Activated T-cell treated with anti-CD3 and anti-CD28 coated beads, Interleukin-2, amount 50 U/mL, for 4 hours (primary cell): Measurements from ENCODE around the gene RASL10A. TPM values are rescaled to one million over a fixed set of nuclear protein-coding genes. Genes with fewer than 3 reads are reported as not detected.

Source experiments
- ATAC-seq, 2 donors: fragments of 200-7000 bp; cut with Tn5 transposase; one replicate each; pipeline ENCODE4 v1.10.0; 2021
- DNase-seq: peaks from one replicate; pipeline ENCODE4 v3.0.0-alpha.2; 2020
- H3K27me3 Mint-ChIP-seq: one replicate; pipeline ENCODE4 v1.8.0; 2021; ENCODE audit warnings: low read depth, mixed read lengths
- H3K36me3 Mint-ChIP-seq: one replicate; pipeline ENCODE4 v1.8.0; 2022; ENCODE audit warnings: mixed read lengths; ENCODE audit not compliant: insufficient read depth
- H3K4me1 Mint-ChIP-seq: one replicate; pipeline ENCODE4 v1.8.0; 2021; ENCODE audit warnings: low read depth, mixed read lengths
- H3K4me3 Mint-ChIP-seq: one replicate; pipeline ENCODE4 v1.8.0; 2021; ENCODE audit warnings: mild to moderate bottlenecking, moderate library complexity, mixed read lengths
- H3K9me3 Mint-ChIP-seq: one replicate; pipeline ENCODE4 v1.8.0; 2021; ENCODE audit warnings: mixed read lengths
- total RNA-seq, 3 donors: library from RNA; stranded (reverse); gene quantifications; one replicate each; pipeline ENCODE4 v1.2.1, GENCODE V29; 2021

Gene RASL10A
- total RNA-seq, 3 donors from 2014 or later: 0.56 to 0.87 (median 0.79) TPM

GRCh38 chr22:29342577-29343312, 27.2 kb upstream of the RASL10A start:
- no peak for DNase-seq
- H3K36me3 Mint-ChIP-seq: peaks cover 38% of the 10 kb centered on the region
- H3K4me1 Mint-ChIP-seq: no peaks in the 10 kb centered on the region
- ATAC-seq: no peak
- no peaks in the 10 kb centered on the region for H3K27me3 Mint-ChIP-seq
- no peaks in the 10 kb centered on the region for H3K9me3 Mint-ChIP-seq
- no peak overlapping the region for H3K4me3 Mint-ChIP-seq

GRCh38 chr22:29342177-29342576, 26.7 kb upstream of the RASL10A start:
- Mint-ChIP-seq H3K36me3 (peaks cover 34% of the 10 kb centered on the region), H3K9me3 (no peaks in the 10 kb centered on the region), H3K27me3 (no peaks in the 10 kb centered on the region), H3K4me3 (no peak overlapping the region), H3K4me1 (no peaks in the 10 kb centered on the region)
- DNase-seq (no peak), ATAC-seq (no peak)

- no peaks in the 10 kb centered on the region for H3K27me3 Mint-ChIP-seq
- ATAC-seq (no peak), DNase-seq (no peak)
- H3K4me1 Mint-ChIP-seq: no peaks in the 10 kb centered on the region
- H3K9me3 Mint-ChIP-seq: no peaks in the 10 kb centered on the region
- H3K36me3 Mint-ChIP-seq: peaks cover 37% of the 10 kb centered on the region
- no peak overlapping the region for H3K4me3 Mint-ChIP-seq
Observed at GRCh38 chr22:29341849-29342127, 26.3 kb upstream of the RASL10A start.

- H3K36me3 Mint-ChIP-seq: peaks cover 39% of the 10 kb centered on the region
Observed at GRCh38 chr22:29341056-29341848, 25.8 kb upstream of the RASL10A start.

GRCh38 chr22:29340566-29340965, 25.1 kb upstream of the RASL10A start:
- ATAC-seq (no peak), DNase-seq (no peak)
- H3K9me3 Mint-ChIP-seq: no peaks in the 10 kb centered on the region
- H3K36me3 Mint-ChIP-seq: peaks cover 46% of the 10 kb centered on the region
- H3K4me3 Mint-ChIP-seq: no peak overlapping the region
- H3K4me1 Mint-ChIP-seq: no peaks in the 10 kb centered on the region
- H3K27me3 Mint-ChIP-seq: no peaks in the 10 kb centered on the region

More at GRCh38 chr22:29341056-29341848, 25.8 kb upstream of the RASL10A start:
- Mint-ChIP-seq H3K4me3 (no peak overlapping the region), H3K4me1 (no peaks in the 10 kb centered on the region), H3K27me3 (no peaks in the 10 kb centered on the region), H3K9me3 (no peaks in the 10 kb centered on the region)
- ATAC-seq: no peak
- DNase-seq: no peak

- DNase-seq (no peak), ATAC-seq (no peak)
- Mint-ChIP-seq H3K9me3 (no peaks in the 10 kb centered on the region), H3K4me3 (no peak overlapping the region), H3K4me1 (no peaks in the 10 kb centered on the region), H3K36me3 (peaks cover 49% of the 10 kb centered on the region), H3K27me3 (no peaks in the 10 kb centered on the region)
Observed at GRCh38 chr22:29339381-29340235, 24.1 kb upstream of the RASL10A start.

- no peak for ATAC-seq
- no peak overlapping the region for H3K4me3 Mint-ChIP-seq
- peaks cover 47% of the 10 kb centered on the region for H3K36me3 Mint-ChIP-seq
Observed at GRCh38 chr22:29338398-29338797, 22.9 kb upstream of the RASL10A start.

GRCh38 chr22:29337631-29338284, 22.3 kb upstream of the RASL10A start:
- no peaks in the 10 kb centered on the region for H3K4me1 Mint-ChIP-seq
- peaks cover 43% of the 10 kb centered on the region for H3K36me3 Mint-ChIP-seq
- H3K27me3 Mint-ChIP-seq: no peaks in the 10 kb centered on the region
- H3K4me3 Mint-ChIP-seq: no peak overlapping the region
- no peaks in the 10 kb centered on the region for H3K9me3 Mint-ChIP-seq
- DNase-seq (no peak), ATAC-seq (no peak)

More at GRCh38 chr22:29338398-29338797, 22.9 kb upstream of the RASL10A start:
- DNase-seq: no peak
- no peaks in the 10 kb centered on the region for H3K27me3 Mint-ChIP-seq
- no peaks in the 10 kb centered on the region for H3K4me1 Mint-ChIP-seq
- no peaks in the 10 kb centered on the region for H3K9me3 Mint-ChIP-seq

- DNase-seq: no peak
- H3K4me1 Mint-ChIP-seq: no peaks in the 10 kb centered on the region
- no peak for ATAC-seq
- H3K27me3 Mint-ChIP-seq: no peaks in the 10 kb centered on the region
- no peak overlapping the region for H3K4me3 Mint-ChIP-seq
- peaks cover 40% of the 10 kb centered on the region for H3K36me3 Mint-ChIP-seq
- H3K9me3 Mint-ChIP-seq: no peaks in the 10 kb centered on the region
Observed at GRCh38 chr22:29336751-29337490, 21.4 kb upstream of the RASL10A start.

GRCh38 chr22:29335656-29336055, 20.2 kb upstream of the RASL10A start:
- no peaks in the 10 kb centered on the region for H3K27me3 Mint-ChIP-seq
- ATAC-seq (no peak), DNase-seq (no peak)
- no peaks in the 10 kb centered on the region for H3K4me1 Mint-ChIP-seq
- H3K9me3 Mint-ChIP-seq: no peaks in the 10 kb centered on the region
- peaks cover 38% of the 10 kb centered on the region for H3K36me3 Mint-ChIP-seq
- H3K4me3 Mint-ChIP-seq: no peak overlapping the region

GRCh38 chr22:29334696-29335344, 19.3 kb upstream of the RASL10A start:
- Mint-ChIP-seq H3K36me3 (peaks cover 34% of the 10 kb centered on the region), H3K4me3 (no peak overlapping the region), H3K4me1 (no peaks in the 10 kb centered on the region), H3K27me3 (no peaks in the 10 kb centered on the region), H3K9me3 (no peaks in the 10 kb centered on the region)
- ATAC-seq (no peak), DNase-seq (no peak)

- no peaks in the 10 kb centered on the region for H3K27me3 Mint-ChIP-seq
- H3K4me1 Mint-ChIP-seq: no peaks in the 10 kb centered on the region
- DNase-seq (no peak), ATAC-seq (no peak)
- H3K36me3 Mint-ChIP-seq: peaks cover 32% of the 10 kb centered on the region
- H3K4me3 Mint-ChIP-seq: no peak overlapping the region
- H3K9me3 Mint-ChIP-seq: no peaks in the 10 kb centered on the region
Observed at GRCh38 chr22:29334148-29334547, 18.7 kb upstream of the RASL10A start.

- no peaks in the 10 kb centered on the region for H3K27me3 Mint-ChIP-seq
- no peak for DNase-seq
- H3K4me1 Mint-ChIP-seq: no peaks in the 10 kb centered on the region
- no peaks in the 10 kb centered on the region for H3K9me3 Mint-ChIP-seq
- ATAC-seq: no peak
- no peak overlapping the region for H3K4me3 Mint-ChIP-seq
- H3K36me3 Mint-ChIP-seq: peaks cover 24% of the 10 kb centered on the region
Observed at GRCh38 chr22:29332886-29333496, 17.5 kb upstream of the RASL10A start.
